ENCODE results near the gene SOX4.

SOX4 gene

DNA sequence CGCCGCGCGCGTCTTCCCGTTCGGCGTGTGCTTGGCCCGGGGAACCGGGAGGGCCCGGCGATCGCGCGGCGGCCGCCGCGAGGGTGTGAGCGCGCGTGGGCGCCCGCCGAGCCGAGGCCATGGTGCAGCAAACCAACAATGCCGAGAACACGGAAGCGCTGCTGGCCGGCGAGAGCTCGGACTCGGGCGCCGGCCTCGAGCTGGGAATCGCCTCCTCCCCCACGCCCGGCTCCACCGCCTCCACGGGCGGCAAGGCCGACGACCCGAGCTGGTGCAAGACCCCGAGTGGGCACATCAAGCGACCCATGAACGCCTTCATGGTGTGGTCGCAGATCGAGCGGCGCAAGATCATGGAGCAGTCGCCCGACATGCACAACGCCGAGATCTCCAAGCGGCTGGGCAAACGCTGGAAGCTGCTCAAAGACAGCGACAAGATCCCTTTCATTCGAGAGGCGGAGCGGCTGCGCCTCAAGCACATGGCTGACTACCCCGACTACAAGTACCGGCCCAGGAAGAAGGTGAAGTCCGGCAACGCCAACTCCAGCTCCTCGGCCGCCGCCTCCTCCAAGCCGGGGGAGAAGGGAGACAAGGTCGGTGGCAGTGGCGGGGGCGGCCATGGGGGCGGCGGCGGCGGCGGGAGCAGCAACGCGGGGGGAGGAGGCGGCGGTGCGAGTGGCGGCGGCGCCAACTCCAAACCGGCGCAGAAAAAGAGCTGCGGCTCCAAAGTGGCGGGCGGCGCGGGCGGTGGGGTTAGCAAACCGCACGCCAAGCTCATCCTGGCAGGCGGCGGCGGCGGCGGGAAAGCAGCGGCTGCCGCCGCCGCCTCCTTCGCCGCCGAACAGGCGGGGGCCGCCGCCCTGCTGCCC is 1.1 kb downstream of the SOX4 start:
- peak; percentile 35 for DNase-seq

DNA sequence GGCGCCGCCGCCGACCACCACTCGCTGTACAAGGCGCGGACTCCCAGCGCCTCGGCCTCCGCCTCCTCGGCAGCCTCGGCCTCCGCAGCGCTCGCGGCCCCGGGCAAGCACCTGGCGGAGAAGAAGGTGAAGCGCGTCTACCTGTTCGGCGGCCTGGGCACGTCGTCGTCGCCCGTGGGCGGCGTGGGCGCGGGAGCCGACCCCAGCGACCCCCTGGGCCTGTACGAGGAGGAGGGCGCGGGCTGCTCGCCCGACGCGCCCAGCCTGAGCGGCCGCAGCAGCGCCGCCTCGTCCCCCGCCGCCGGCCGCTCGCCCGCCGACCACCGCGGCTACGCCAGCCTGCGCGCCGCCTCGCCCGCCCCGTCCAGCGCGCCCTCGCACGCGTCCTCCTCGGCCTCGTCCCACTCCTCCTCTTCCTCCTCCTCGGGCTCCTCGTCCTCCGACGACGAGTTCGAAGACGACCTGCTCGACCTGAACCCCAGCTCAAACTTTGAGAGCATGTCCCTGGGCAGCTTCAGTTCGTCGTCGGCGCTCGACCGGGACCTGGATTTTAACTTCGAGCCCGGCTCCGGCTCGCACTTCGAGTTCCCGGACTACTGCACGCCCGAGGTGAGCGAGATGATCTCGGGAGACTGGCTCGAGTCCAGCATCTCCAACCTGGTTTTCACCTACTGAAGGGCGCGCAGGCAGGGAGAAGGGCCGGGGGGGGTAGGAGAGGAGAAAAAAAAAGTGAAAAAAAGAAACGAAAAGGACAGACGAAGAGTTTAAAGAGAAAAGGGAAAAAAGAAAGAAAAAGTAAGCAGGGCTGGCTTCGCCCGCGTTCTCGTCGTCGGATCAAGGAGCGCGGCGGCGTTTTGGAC is 2.0 kb downstream of the SOX4 start:
- DNase-seq: no peak

DNA sequence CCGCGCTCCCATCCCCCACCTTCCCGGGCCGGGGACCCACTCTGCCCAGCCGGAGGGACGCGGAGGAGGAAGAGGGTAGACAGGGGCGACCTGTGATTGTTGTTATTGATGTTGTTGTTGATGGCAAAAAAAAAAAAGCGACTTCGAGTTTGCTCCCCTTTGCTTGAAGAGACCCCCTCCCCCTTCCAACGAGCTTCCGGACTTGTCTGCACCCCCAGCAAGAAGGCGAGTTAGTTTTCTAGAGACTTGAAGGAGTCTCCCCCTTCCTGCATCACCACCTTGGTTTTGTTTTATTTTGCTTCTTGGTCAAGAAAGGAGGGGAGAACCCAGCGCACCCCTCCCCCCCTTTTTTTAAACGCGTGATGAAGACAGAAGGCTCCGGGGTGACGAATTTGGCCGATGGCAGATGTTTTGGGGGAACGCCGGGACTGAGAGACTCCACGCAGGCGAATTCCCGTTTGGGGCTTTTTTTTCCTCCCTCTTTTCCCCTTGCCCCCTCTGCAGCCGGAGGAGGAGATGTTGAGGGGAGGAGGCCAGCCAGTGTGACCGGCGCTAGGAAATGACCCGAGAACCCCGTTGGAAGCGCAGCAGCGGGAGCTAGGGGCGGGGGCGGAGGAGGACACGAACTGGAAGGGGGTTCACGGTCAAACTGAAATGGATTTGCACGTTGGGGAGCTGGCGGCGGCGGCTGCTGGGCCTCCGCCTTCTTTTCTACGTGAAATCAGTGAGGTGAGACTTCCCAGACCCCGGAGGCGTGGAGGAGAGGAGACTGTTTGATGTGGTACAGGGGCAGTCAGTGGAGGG is 2.8 kb downstream of the SOX4 start:
- DNase-seq: peak; percentile 31

DNA sequence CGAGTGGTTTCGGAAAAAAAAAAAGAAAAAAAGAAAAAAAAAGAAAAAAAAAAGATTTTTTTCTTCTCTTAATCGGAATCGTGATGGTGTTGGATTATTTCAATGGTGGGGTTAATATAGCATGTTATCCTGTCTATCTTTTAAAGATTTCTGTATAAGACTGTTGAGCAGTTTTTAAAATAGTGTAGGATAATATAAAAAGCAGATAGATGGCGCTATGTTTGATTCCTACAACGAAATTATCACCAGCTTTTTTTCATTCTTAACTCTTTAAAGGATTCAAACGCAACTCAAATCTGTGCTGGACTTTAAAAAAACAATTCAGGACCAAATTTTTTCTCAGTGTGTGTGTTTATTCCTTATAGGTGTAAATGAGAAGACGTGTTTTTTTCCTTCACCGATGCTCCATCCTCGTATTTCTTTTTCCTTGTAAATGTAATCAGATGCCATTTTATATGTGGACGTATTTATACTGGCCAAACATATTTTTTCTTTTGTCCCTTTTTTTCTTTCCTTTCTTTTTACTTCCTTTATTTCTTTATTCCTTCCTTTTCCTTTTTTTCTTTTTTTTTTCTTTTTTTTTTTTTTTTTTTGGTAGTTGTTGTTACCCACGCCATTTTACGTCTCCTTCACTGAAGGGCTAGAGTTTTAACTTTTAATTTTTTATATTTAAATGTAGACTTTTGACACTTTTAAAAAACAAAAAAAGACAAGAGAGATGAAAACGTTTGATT is 3.6 kb downstream of the SOX4 start:
- DNase-seq: peak; percentile 55

DNA sequence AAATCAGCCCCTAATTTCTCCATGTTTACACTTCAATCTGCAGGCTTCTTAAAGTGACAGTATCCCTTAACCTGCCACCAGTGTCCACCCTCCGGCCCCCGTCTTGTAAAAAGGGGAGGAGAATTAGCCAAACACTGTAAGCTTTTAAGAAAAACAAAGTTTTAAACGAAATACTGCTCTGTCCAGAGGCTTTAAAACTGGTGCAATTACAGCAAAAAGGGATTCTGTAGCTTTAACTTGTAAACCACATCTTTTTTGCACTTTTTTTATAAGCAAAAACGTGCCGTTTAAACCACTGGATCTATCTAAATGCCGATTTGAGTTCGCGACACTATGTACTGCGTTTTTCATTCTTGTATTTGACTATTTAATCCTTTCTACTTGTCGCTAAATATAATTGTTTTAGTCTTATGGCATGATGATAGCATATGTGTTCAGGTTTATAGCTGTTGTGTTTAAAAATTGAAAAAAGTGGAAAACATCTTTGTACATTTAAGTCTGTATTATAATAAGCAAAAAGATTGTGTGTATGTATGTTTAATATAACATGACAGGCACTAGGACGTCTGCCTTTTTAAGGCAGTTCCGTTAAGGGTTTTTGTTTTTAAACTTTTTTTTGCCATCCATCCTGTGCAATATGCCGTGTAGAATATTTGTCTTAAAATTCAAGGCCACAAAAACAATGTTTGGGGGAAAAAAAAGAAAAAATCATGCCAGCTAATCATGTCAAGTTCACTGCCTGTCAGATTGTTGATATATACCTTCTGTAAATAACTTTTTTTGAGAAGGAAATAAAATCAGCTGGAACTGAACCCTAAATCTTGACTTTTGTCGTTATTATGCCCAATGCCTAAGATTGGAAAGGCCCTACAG is 4.5 kb downstream of the SOX4 start:
- no peak for DNase-seq

DNA sequence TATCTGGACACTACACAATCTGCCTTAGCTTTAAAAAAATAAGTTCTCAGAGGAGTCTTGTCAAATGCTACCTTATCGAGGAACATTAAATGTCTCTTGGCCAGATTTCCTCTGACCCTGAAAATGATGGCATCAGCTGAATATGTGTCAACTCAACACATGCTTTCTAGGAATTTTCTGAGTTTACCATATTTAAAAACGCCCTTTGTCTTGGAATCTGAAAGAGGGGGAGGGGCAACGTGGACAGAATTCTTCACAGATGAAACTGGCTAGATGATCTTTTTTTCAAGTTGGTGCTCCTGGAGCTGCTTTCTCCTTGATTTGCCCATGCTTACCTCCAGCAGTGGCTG is 5.1 kb downstream of the SOX4 start:
- no peak for DNase-seq

DNA sequence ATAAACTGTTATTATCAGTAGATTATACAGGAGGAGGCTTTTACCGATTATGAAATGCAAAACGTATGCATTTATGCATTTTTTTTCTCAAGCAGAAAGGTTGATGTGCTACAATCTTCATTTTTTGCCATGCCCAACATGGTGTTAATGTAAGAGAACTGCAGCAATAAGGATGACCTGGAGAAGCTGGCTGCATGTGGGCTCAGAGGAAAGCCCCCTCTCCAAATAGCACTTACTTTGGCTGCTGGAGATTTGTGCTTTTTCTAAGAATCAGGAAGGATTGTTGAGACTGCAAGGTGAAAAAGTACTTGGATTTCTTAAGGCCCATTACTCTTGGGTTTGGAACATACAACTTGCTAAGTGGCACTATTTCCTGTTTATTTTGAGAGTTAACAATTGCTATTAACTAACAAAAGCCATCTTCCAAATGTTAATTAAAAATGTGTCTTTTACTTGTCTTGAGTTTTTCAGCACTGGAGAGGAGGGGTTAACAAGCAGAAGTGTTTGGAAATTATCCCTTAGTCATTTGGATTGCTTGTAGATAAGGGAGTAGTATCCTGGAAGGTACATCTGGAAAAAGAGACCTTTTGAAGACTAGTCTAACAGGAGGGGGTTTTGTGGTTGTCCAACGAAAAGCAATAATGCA is 5.6 kb downstream of the SOX4 start:
- no peak for DNase-seq

DNA sequence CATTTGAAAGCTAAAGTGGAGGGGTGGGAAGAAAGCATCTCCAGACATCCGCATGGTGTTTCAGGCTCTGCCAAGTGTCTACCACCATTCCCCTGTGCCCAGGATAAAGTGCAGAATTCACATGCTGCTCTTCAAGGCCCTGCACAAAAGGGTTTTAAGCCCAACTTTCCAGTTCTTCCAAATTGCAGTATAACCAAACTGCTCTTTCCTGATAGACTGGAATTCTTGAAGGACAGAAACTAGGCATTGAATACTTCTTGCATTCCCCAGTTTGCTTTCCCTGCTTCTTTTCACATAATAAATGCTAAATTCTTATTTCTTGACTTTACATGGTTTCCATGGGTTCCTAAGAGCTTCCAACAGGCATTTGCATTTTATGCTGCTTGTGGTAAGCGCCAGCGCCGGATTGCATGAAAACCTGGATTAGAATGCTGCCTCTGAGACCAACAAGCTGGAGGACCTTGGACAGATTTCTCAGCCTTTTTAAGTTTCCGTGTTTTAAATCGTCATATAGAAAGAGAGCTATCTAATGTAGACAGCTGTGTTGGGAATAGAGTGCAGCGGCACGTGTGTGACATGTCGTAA is 7.9 kb downstream of the SOX4 start:
- no peak for DNase-seq

DNA sequence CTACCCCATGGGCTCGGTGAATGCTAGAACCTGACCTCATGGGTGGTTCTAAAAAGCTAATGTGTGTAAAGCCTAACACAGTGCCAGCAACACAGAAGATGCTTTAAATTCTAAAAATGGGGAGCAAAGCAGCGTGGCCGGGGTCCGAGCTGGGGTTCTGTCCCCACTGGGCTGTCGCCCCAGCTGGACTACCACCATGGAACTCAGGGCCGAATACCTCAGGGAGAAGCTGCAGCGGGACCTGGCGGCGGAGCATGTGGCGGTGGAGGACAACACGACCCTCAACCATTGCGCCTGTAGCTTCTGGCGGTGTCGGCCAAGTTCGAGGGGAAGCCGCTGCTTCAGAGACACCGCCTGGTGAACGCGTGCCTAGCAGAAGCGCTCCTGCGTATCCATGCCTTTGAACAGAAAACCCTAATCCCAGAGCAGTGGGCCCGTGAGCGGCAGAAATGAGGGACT is 8.4 kb downstream of the SOX4 start:
- DNase-seq: no peak

DNA sequence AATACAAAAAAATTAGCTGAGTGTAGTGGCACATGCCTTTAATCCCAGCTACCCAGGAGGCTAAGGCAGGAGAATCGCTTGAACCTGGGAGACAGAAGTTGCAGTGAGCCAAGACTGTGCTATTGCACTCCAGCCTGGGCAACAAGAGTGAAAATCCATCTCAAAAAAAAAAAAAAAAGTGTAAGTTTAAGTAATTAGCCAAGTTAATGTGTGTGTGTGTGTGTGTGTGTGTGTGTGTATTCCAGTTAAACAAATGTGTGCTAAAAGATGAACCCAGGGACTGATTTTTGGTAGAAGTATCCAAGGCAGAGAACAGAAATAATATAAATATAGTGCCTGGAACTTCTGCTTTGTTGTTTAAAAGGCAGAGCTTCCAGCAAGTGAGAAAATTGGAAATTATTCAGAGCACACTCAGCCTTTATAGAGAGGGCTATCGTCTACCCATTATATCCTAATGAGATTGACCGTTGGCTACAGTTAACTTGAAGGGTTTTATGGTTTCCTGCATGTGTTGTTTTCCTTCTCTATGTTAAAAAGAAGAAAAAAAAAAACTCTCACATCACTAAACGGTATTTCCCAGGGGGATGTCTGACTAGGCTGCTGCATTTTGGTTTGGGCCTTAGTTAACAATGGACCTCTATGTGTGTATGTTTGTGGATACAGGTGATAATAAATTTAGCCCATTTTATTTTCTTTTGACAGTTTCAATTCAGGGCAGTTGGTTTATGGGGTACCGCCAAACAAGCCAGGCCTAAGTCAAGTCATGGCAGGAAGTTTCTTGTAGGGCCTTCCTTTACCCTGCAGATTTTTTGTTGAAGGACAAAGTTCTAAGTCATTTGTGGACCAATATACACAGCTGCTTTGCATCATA is 9.8 kb downstream of the SOX4 start:
- peak; percentile 91 for DNase-seq

DNA sequence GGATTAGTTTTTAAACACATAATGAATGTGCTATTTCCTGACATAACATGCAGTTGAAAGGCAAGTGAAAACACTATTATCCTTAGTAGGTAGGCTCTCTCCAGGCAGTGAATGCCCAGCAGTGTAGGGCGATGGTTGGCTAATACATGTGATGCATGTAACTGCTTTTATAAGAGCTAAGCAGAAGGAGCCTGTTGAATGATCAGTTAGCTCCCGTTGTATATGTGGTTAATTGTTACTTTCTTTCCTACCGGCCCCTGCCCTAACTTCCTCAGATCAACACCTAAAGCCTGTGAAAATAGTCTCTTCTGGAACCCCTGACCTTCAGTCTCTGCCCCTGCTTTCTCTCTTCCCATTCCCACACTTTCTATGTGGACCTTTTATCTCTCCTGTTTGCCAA is 10.5 kb downstream of the SOX4 start:
- DNase-seq: peak; percentile 42

DNA sequence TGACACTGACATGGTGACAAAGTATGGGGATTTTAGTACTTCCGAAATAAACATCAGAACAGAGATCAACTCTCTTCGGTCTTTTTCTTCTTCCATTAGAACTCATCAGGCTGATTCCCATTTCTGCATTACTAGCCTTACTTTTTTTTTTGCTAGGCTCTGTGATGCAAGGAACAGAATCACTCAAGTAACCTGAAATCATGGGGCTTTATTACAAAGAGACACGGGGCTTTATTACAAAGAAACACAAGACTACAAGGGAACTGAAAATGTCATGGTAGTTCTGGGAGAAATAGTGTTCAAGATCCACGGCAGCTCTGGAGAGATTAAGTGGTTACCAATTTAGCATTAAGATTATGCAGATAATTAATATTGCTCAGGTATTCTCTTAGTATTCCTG is 11.6 kb downstream of the SOX4 start:
- DNase-seq: no peak

DNA sequence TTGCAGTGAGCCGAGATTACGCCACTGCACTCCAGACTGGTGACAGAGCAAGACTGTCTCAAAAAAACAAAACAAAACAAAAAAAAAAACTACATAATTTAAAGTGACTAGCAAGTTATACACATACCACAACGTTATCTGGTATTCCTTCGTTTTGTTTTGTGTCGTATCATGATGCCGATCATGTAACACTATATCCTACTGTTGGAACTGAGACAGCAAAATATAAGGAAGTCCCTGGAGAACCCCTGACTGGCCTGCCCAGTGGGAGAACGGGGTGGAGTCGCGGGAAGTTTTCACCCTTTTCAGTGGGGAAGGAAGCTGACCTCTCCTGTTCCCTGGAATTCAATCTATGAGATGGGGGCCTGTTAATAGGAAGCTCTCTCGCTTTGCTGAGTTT is 15.1 kb downstream of the SOX4 start:
- no peak for DNase-seq

DNA sequence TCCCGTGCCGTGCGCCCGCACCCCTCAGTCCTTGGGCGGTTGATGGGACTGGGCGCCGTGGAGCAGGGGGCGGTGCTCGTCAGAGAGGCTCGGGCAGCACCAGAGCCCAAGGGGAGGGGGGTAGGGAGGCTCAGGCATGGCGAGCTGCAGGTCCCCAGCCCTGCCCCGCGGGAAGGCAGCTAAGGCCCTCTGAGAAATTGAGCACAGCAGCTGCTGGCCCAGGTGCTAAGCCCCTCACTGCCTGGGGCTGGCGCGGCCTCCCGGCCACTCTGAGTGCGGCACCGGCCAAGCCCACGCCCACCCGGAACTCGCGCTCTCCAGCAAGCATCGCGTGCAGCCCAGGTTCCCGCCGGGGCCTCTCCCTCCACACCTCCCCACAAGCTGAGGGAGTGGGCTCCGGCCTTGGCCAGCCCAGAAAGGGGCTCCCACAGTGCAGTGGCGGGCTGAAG is 16.4 kb downstream of the SOX4 start:
- DNase-seq: no peak

DNA sequence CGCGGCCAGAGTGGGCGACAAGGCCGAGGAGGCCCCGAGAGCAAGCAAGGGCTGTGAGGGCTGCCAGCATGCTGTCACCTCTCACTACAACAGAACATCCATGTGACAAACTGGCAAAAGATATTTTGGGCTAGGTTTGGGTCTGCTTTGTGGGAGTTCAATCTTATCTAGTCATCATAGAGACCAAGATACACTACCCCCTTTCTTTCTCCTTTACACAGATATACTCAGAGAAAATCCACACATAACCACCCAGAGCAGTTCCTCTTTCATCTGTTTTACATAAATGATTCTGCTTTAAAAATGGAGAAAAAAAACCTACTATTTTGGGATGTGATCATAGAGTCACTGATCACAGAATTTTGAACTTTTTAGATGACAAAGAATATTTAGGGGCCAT is 16.8 kb downstream of the SOX4 start:
- no peak for DNase-seq

DNA sequence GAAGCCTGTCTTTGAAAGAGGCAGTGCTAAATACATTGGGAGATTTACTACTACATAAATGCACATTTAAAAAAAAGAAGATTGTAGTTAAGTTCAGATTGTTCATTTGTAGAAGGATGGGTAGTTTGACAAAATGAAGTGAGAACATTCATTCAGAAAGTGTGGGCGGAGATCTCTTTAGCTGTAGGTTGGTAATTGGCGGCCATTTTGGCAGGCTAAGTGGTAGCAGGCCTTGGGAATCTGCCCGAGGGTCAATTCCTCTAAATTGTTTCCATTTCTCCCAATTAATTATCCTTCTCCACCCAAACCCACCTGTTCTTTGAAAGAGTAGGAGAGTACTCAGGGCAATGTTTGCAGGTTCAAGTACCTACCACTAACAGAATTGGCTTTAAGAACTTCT is 17.9 kb downstream of the SOX4 start:
- no peak for DNase-seq

DNA sequence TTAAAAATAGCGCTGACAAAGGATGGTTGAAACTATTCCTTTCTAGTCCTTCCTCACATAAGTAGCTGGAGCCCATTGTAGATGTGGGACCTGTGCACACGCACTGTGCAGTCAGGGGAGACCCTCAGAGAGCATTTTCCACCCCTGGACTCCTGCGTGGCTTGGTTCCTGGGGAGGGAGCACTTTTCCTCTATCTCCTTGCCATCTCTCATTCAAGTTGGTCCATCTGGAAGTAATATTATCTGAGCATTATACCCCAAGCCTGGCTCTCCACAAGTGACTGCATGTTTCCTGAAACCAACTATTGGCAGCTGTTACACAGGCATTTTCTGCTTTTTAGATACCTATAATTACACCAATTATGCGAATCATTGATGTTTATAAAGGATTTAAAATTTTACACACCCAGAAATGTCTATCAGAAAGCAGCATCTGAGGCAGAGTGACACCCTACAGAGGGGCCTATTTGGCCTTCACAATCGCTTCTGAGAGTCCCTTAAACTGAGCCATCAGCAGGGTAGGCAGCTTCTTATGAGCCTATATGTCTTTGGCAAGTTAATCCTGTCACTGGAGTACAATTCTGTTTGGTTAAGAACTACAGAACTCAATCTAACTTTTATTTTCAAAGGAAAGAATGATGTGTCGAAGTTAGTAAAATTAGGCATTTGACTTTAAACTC is 18.7 kb downstream of the SOX4 start:
- no peak for DNase-seq

DNA sequence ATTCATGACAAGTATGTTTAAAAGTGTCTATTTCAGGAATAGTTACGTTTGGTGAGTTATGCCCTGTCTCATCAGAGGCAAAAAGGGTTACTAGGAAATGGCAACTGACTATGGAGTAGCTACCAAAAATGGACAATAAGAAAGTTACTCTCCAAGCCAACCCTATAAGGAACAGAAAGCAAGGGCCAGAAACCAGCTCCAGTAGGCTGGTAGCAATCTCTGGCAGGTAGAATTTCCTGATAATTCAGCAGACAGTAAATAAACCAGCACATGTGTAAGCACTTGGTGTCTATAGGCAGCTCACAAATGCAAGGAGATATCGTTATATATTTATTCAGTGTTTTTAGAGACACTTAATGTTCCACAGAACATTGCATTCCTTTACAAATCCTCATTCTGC is 20.3 kb downstream of the SOX4 start:
- no peak for DNase-seq

DNA sequence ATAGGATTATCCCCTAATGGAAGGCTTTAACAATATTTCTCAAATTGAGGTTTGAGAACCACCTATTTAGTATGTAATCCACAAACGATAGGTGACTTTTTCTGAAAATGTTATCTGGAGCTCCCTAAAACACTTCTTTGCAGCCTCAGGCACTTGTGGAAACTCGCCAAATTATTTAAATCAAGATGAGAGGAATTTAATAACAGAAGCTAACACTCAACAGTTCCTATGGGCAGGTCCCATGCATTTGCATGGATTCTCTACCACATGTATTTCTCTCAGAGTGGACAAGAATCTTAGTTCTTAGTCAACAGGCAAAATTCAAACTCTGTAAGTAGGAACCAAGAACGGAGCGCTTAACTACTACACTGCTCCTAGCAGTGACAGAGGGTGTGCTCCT is 20.7 kb downstream of the SOX4 start:
- DNase-seq: no peak

Measured in DMS153 (cell line).